Fibroblast of gingiva (primary cell): ENCODE measurements around the gene ANXA5.
"Not testable (repeated sequence)": the region's sequence is repeated elsewhere in the genome, so short reads cannot be mapped to it uniquely, and the experiment has no call there.

ENCODE experiments used
- DNase-seq: peaks from one replicate; pipeline ENCODE4 v3.0.0-alpha.2; 2011; ENCODE audit warnings: low read depth

The ANXA5 gene

DNA sequence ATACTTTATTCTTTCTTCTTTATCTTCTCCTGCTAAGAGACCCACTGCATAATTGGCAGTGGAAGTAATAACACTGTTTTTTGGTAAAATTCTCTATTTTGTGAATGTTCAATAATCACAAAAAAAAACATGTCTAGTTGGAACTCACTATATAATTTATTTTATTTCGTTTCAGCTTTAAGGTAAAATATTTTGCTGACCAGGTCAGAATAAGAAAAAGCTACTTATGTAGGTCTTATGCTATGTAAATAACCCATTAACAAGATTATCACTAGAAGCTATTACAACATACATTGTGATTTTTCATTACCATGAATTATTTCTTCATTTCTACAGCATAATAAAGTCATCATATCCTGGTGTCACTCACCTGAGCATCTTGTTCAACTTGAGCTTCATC is 19.3 kb downstream of the ANXA5 start:
- no peak for DNase-seq

GRCh38 chr4:121676345-121677075 is 20.3 kb downstream of the ANXA5 start:
- DNase-seq, result no peak

DNA sequence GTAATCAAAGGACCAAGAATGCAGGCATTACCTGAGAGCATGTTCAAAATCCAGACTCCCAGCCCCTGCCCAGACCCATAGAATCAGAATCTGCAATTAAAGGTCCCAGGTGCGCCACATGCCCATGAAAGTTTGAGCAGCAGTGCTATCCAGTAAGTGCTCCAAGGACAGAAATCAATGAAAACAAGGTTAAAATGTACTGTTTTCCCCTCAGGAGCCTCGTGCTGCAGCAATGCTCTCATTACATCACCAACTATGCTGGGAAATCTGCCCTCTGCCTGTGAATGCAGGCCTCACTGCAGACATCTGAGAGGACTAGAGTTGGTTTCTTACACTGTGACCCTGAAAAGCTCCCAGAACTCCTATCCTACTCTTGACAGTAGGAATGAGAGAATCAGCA is 21.1 kb downstream of the ANXA5 start:
- DNase-seq, result peak; percentile 31

DNA sequence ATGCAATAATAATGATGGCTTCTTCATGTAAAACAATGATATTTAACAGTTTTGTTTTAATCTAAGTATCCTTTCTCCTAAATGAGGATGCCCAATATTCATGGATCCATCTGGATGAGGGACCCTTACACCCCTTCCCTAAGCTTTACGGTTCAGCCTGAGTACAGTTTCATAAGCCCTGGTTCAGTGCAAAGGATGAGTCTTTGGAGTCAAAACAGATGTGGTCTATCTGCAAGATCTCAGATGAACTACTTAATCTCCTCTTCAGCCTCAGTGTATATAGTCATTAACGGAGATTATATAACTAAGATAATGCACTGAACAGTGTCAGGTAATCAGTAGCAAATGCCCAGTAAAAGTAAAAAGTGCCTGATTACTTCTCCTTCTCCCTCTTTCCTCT is 22.1 kb downstream of the ANXA5 start:
- DNase-seq, result no peak

- no peak for DNase-seq
Observed at GRCh38 chr4:121674191-121674590, 22.6 kb downstream of the ANXA5 start.

- peak; percentile 62 for DNase-seq
Observed at GRCh38 chr4:121669163-121669550, 27.6 kb downstream of the ANXA5 start.

GRCh38 chr4:121668368-121669162 is 28.2 kb downstream of the ANXA5 start:
- DNase-seq, result peak; percentile 95

- DNase-seq, result peak; percentile 70
Observed at GRCh38 chr4:121666091-121666679, 30.6 kb downstream of the ANXA5 start.

GRCh38 chr4:121665371-121665770 is 31.4 kb downstream of the ANXA5 start:
- no peak for DNase-seq

- DNase-seq, result no peak
Observed at GRCh38 chr4:121662225-121662624, 34.6 kb downstream of the ANXA5 start.

DNA sequence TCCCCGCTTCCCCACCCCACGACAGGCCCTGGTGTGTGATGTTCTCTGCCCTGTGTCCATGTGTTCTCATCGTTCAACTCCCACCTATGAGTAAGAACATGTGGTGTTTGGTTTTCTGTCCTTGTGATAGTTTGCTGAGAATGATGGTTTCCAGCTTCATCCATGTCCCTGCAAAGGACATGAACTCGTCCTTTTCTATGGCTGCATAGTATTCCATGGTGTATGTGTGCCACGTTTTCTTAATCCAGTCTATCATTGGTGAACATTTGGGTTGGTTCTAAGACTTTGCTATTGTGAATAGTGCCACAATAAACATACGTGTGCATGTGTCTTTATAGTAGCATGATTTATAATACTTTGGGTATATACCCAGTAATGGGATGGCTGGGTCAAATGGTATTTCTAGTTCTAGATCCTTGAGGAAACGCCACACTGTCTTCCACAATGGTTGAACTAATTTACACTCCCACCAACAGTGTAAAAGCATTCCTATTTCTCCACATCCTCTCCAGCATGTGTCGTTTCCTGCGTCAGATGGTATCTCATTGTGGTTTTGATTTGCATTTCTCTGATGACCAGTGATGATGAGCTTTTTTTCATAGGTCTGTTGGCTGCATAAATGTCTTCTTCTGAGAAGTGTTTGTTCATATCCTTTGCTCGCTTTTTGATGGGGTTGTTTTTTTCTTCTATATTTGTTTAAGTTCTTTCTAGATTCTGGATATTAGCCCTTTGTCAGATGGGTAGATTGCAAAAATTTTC is 36.4 kb downstream of the ANXA5 start:
- not testable (repeated sequence) for DNase-seq

- no peak for DNase-seq
Observed at GRCh38 chr4:121658125-121658524, 38.7 kb downstream of the ANXA5 start.

DNA sequence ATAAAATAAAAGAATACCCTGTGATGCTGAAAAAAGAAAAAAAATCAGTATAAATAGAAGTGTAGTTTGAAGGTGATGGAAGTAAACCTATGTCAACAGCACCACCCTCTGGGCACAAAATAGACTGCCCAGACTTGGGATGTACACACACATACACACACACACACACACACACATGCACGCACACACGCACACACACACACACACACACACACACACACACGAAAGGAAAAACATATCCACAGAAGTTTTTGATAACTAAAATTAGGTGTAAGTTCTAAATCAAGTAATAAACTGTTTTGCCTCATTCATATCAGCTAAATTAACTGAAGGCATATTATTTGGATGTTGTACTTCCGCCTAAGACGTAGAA is 40.5 kb downstream of the ANXA5 start:
- peak; percentile 85 for DNase-seq

DNA sequence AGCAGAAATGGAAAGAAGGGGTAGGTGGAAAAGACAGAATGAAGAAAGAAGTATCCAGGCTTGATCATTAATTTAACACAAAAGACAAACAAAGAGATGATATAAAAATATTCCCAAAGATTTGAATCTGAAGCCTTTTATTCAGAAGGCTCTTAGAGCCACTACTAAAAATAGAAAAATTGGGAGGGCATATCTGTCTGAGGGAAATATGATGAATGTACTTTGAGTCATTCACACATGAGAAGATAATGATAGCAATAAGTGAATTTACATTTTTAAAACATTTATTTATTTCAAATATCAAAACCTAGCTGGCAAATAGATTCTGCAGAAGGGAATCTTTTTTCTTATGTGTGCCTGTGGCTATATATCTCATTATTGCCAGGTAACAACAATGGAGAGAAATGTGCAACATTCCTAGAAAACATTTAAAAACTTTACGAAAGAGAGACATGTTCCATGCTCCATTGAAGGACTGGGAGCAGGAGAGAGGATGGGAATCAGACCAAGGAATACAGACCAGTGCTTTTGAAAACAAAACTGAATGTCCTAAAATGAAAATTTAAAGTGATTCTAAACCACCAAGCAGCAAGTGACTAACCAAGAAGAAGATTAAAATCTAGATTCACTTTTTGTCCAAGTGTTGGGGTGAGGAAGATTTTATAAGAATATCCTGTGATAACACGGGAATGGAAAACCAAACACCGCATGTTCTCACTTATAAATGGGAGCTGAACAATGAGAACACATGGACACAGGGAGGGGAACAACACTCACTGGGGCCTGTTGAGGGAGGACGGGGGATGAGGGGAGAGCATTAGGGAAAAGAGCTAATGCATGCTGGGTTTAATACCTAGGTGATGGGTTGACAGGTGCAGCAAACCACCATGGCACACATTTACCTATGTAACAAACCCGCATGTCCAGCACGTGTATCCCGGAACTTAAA is 41.2 kb downstream of the ANXA5 start:
- DNase-seq, result no peak

- DNase-seq, result no peak
Observed at GRCh38 chr4:121654738-121655137, 42.0 kb downstream of the ANXA5 start.

GRCh38 chr4:121653986-121654385 is 42.8 kb downstream of the ANXA5 start:
- no peak for DNase-seq

DNA sequence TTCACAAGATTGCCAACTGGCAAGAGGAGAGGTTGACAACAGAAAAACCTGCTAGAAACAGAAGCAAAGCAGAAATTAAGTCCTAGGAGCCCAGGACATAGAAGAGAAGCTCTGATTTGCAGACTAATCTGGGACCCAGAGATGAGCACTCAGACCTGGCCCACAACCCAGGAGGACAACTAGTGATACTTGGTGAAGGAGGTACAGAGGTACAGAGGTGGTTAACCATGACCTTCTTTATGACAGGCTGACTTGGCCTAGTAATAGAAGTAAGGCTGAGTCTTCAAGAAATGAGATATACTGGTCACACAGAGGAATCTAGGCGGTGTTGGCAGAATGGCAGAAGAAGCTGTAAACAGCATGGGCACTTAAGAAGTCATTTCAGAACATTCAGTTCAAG is 43.6 kb downstream of the ANXA5 start:
- no peak for DNase-seq

DNA sequence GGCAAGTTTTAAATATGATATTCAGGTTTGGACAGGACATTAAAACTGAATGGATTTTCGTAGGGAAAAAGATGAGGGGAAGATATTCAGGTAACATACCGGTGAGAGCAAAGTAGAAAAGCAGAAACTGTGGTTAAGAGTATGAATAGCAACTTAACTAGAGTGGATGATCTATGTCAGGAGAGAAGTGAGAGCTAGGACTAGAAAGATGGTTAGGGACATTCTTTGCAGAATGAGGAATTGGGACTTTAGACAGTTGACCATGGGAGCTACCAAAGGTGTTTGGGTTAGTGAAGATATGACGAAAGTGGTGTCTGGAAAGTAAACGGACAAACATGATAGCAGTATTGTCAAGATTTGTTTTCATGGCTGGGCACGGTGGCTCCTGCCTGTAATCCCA is 45.2 kb downstream of the ANXA5 start:
- no peak for DNase-seq

DNA sequence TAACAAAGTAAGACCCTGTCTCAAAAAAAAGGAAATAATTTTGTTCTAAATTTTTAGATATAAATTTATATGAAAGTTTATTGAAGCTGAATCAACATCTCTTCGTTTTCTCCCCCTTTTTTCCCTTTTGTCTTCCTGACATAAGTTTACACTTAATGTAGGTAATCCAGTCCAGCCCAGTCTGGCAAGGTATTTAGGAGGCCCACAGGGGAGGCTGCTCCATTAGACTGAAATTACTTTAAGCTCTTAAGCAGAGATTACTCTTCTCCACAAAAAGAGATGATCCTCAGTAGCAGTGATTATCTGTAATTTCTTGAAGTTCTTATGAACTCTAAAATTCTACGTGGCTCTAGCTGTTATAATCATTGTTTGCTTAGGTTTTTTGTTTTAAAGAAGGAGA is 46.0 kb downstream of the ANXA5 start:
- DNase-seq, result no peak

DNA sequence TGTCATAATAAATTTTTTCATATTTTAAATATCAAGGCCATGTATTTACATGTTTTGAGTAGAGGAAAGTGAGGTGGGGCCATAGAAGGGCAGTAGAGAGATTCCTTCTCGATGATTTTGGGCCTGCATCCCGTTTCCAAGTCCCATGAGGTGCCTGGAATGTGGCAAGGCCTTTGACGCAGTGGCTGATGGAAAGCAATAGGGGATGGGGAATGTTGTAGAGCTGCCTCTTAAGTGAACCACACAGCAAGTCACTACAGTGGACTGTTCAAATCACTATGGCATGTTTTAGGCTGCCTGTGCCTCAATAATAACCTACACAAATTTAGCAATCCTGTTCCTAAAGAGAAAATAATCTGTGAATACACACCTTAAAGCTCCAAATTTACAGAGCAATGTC is 48.3 kb downstream of the ANXA5 start:
- DNase-seq, result peak; percentile 72

DNA sequence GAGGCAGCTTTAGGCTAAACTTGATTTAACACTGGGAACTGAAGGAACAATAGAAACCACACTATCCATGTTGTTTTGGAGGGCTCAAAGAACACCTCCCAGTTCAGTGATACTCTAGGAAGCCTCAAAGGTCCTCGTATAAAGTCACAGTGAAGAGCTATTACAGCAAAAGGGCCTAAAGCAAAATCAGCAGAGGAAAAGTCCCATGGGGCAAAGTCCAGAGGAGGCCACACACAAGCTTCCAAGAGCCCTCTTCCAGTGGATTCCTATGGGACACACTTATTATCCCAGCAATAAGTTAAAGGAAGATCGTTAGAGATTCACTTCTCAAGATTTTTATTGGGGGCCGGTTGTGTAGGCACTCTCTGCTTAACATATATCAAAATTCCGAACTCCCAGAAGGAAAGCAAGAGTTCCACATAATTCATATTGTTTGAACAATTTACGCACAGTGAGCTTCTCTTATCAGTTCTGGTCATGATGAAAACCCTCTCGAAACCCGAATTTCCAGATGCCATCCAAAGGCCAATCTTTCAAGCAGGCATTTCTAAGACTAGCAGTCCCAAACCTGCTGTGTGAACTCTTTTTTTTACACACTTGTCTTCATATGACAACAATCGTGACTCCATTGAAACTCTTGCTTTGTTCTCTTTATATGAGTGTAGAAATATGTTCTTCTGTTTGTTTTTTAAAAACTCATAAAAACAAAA is 53.7 kb downstream of the ANXA5 start:
- no peak for DNase-seq
